ENCODE measurements around the gene STX8.

The STX8 gene

GRCh38 chr17:9279893-9280292, 295.7 kb downstream of the STX8 start:
- no peak for DNase-seq (ENCODE audit: low spot score in 2 of 2)
- H3K36me3 Mint-ChIP-seq = peaks cover 22% of the 10 kb centered on the region
- peaks cover 3% of the 10 kb centered on the region for H3K4me1 Mint-ChIP-seq
- no peaks in the 10 kb centered on the region for H3K9me3 Mint-ChIP-seq
- H3K4me3 Mint-ChIP-seq = no peak overlapping the region
- ATAC-seq (ENCODE audit: low read depth) = no peak
- no peaks in the 10 kb centered on the region for H3K27me3 Mint-ChIP-seq
- H3K27ac Mint-ChIP-seq = no peak overlapping the region

GRCh38 chr17:9274973-9275372, 300.6 kb downstream of the STX8 start:
- H3K9me3 Mint-ChIP-seq = no peaks in the 10 kb centered on the region
- no peak overlapping the region for H3K4me3 Mint-ChIP-seq
- no peak for DNase-seq (ENCODE audit: low spot score in 2 of 2)
- peaks cover 11% of the 10 kb centered on the region for H3K36me3 Mint-ChIP-seq
- no peak overlapping the region for H3K27ac Mint-ChIP-seq
- H3K27me3 Mint-ChIP-seq = no peaks in the 10 kb centered on the region
- no peaks in the 10 kb centered on the region for H3K4me1 Mint-ChIP-seq
- ATAC-seq (ENCODE audit: low read depth) = no peak

DNA sequence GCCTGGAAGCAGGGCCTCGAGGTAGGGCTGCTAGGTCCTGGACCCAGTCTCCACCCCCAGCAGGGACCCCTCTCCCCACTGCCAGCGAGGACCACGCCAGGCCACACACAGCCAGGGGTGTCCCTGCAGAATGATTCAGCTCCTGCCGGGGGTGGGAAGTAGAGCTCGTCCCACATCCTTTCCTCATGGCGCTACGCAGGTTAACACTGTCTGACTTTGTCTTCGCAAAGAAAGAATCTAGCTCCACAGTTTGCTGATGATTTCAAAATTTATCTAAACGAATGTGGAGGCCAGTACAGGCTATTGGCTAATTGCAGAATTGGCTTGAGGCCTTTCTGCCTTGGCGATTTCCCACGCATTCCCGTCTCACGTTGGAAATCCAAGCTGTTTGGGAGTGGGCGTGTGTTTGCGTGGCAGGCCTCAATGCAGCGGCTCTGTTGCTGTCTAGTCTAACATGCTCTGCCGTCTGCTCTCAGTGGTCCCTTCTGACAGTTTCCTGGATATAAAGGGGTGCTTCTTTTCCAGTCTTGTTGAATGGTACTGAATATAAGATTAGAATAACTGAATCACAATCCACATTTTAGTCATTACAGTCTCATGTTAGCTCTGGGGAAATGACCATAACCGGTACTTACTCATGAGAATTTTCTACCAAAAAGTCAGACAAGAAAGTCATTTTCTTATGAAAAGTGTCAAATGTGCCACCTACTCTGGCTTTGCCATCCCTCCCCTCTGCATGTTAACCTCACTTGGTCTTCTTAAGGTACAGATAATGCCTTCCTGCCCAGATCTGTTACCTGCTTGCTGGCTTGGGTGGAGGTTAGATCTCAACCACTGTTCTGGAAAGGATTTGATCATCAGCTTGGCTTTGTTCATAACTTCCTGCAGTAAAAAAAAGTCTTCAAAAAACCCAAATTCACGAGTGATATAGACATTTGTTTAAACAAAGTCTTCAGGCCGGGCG, 301.9 kb downstream of the STX8 start:
- H3K4me3 Mint-ChIP-seq = no peak overlapping the region
- no peak for DNase-seq (ENCODE audit: low spot score in 2 of 2)
- H3K27me3 Mint-ChIP-seq = no peaks in the 10 kb centered on the region
- peaks cover 11% of the 10 kb centered on the region for H3K36me3 Mint-ChIP-seq
- ATAC-seq (ENCODE audit: low read depth) = no peak
- no peaks in the 10 kb centered on the region for H3K4me1 Mint-ChIP-seq
- no peak overlapping the region for H3K27ac Mint-ChIP-seq
- H3K9me3 Mint-ChIP-seq = no peaks in the 10 kb centered on the region

DNA sequence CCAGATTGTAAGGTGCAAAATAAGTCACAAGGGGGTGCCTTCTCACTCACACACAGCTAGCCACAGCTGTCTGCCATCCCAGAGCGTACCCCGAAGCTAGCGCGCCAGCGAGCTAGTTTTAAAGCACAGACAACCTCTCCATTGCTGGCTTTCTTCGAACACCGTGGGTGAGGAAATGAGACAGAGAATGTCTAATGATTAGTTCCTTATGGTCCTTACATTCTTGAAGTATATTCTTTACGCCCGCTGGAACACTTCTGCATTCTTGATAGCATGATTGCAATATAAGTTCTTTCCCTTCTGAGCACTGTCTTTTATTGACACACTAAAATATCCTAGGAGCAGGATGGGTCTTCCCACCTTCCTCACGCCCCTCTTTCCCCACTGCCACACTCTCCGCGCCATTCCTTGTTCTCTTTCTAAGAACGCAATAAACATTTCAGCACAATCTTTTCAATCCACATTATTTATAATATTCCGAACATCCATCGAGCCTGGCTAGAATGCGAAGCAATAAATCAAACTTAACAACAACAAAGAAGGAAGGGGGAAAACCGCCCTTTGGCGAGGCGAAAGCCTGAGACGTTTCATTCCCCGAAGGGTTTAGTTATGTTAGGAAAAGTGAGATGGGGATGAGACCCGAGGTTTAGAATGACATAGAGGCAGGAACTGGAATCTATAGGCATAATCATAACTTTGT, 303.0 kb downstream of the STX8 start:
- H3K4me1 Mint-ChIP-seq = no peaks in the 10 kb centered on the region
- no peaks in the 10 kb centered on the region for H3K27me3 Mint-ChIP-seq
- ATAC-seq (ENCODE audit: low read depth) (no peak), DNase-seq (ENCODE audit: low spot score in 2 of 2) (no peak)
- peaks cover 11% of the 10 kb centered on the region for H3K36me3 Mint-ChIP-seq
- H3K27ac Mint-ChIP-seq = no peak overlapping the region
- H3K4me3 Mint-ChIP-seq = no peak overlapping the region
- no peaks in the 10 kb centered on the region for H3K9me3 Mint-ChIP-seq

DNA sequence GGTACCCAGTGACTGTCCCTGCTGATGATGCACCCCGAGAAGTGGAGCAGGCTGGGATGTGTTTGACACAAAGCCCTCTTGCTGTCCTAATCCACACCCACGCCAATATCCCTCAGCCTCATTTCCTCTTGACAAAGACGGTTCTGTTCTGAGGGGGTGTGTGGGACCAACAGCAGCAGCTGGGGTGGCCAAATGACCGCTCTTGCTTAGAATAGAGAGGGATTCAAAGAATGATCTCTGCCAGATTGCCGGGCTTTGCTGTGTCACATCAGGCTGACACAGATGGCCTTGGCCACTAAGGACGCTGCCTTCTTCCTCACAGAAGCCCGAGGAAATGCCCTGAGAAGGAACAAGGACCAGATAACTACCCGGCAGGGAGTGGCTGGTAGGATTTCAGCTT, 303.6 kb downstream of the STX8 start:
- H3K36me3 Mint-ChIP-seq = peaks cover 9% of the 10 kb centered on the region
- no peaks in the 10 kb centered on the region for H3K27me3 Mint-ChIP-seq
- H3K4me1 Mint-ChIP-seq = no peaks in the 10 kb centered on the region
- H3K4me3 Mint-ChIP-seq = no peak overlapping the region
- no peak overlapping the region for H3K27ac Mint-ChIP-seq
- DNase-seq (ENCODE audit: low spot score in 2 of 2) (no peak), ATAC-seq (ENCODE audit: low read depth) (no peak)
- H3K9me3 Mint-ChIP-seq = no peaks in the 10 kb centered on the region

GRCh38 chr17:9270921-9271320, 304.7 kb downstream of the STX8 start:
- H3K4me1 Mint-ChIP-seq = no peaks in the 10 kb centered on the region
- DNase-seq (ENCODE audit: low spot score in 2 of 2) (no peak), ATAC-seq (ENCODE audit: low read depth) (no peak)
- no peak overlapping the region for H3K4me3 Mint-ChIP-seq
- H3K27ac Mint-ChIP-seq = no peak overlapping the region
- H3K36me3 Mint-ChIP-seq = peaks cover 10% of the 10 kb centered on the region
- no peaks in the 10 kb centered on the region for H3K27me3 Mint-ChIP-seq
- H3K9me3 Mint-ChIP-seq = no peaks in the 10 kb centered on the region

GRCh38 chr17:9269350-9270035, 306.1 kb downstream of the STX8 start:
- H3K9me3 Mint-ChIP-seq = no peaks in the 10 kb centered on the region
- no peak overlapping the region for H3K4me3 Mint-ChIP-seq
- H3K4me1 Mint-ChIP-seq = no peaks in the 10 kb centered on the region
- ATAC-seq (ENCODE audit: low read depth) (no peak), DNase-seq (ENCODE audit: low spot score in 2 of 2) (no peak)
- H3K27me3 Mint-ChIP-seq = no peaks in the 10 kb centered on the region
- no peak overlapping the region for H3K27ac Mint-ChIP-seq
- peaks cover 15% of the 10 kb centered on the region for H3K36me3 Mint-ChIP-seq

DNA sequence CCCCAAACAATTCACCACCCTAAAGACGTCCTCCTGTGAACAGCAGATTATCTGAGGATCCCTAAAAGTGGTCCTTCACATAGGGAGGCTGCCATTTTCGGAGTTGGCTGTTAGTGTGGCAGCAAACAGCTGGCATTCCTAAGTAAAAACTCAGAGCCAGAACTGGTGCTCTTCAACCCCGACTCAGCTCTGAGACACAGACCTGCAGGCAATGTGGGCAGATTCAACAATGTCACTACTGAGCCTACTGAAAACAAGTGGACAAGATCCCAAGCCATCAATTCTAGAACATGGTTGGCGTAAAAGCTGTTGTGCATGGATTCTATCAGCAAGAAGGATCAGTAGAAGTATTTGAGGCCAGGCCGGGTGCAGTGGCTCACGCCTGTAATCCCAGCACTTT, 307.1 kb downstream of the STX8 start:
- H3K27ac Mint-ChIP-seq = no peak overlapping the region
- ATAC-seq (ENCODE audit: low read depth) (no peak), DNase-seq (ENCODE audit: low spot score in 2 of 2) (no peak)
- peaks cover 5% of the 10 kb centered on the region for H3K9me3 Mint-ChIP-seq
- H3K4me1 Mint-ChIP-seq = no peaks in the 10 kb centered on the region
- peaks cover 23% of the 10 kb centered on the region for H3K36me3 Mint-ChIP-seq
- no peaks in the 10 kb centered on the region for H3K27me3 Mint-ChIP-seq
- H3K4me3 Mint-ChIP-seq = no peak overlapping the region

- no peaks in the 10 kb centered on the region for H3K27me3 Mint-ChIP-seq
Observed at GRCh38 chr17:9266697-9267117, 308.9 kb downstream of the STX8 start.

GRCh38 chr17:9266031-9266680, 309.5 kb downstream of the STX8 start:
- no peaks in the 10 kb centered on the region for H3K4me1 Mint-ChIP-seq

More at GRCh38 chr17:9266697-9267117, 308.9 kb downstream of the STX8 start:
- DNase-seq (ENCODE audit: low spot score in 2 of 2) (no peak), ATAC-seq (ENCODE audit: low read depth) (no peak)
- peaks cover 5% of the 10 kb centered on the region for H3K9me3 Mint-ChIP-seq
- H3K36me3 Mint-ChIP-seq = peaks cover 24% of the 10 kb centered on the region
- H3K4me3 Mint-ChIP-seq = no peak overlapping the region
- no peaks in the 10 kb centered on the region for H3K4me1 Mint-ChIP-seq
- no peak overlapping the region for H3K27ac Mint-ChIP-seq

GRCh38 chr17:9261081-9262012, 314.3 kb downstream of the STX8 start:
- H3K4me3 Mint-ChIP-seq = no peak overlapping the region
- DNase-seq (ENCODE audit: low spot score in 2 of 2) (no peak), ATAC-seq (ENCODE audit: low read depth) (no peak)
- peaks cover 5% of the 10 kb centered on the region for H3K9me3 Mint-ChIP-seq
- peaks cover 22% of the 10 kb centered on the region for H3K36me3 Mint-ChIP-seq
- no peak overlapping the region for H3K27ac Mint-ChIP-seq
- H3K4me1 Mint-ChIP-seq = peaks cover 12% of the 10 kb centered on the region
- no peaks in the 10 kb centered on the region for H3K27me3 Mint-ChIP-seq

More at GRCh38 chr17:9266031-9266680, 309.5 kb downstream of the STX8 start:
- DNase-seq (ENCODE audit: low spot score in 2 of 2) (no peak), ATAC-seq (ENCODE audit: low read depth) (no peak)
- H3K36me3 Mint-ChIP-seq = peaks cover 24% of the 10 kb centered on the region
- H3K9me3 Mint-ChIP-seq = peaks cover 5% of the 10 kb centered on the region
- no peak overlapping the region for H3K27ac Mint-ChIP-seq
- H3K4me3 Mint-ChIP-seq = no peak overlapping the region
- no peaks in the 10 kb centered on the region for H3K27me3 Mint-ChIP-seq

DNA sequence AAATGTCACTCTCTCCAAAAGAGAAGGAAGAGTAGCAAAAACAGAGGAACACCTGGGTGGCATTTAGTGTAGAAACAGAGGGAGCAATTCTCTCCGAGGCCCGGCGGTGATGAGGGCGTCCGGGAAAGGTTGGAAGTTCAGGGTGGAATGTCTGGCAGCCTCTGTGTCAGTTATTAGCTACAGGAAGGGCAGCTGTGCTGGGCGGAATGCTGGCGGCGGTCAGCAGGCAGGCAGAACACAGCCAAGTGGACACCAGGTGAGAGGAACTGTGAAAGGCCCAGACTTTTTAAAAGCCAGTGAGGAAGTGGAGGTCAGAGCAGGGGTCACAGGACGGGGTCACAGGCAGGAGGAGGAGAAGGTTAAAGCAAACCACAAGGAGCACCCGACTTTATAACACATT, 316.2 kb downstream of the STX8 start:
- Mint-ChIP-seq H3K27me3 (no peaks in the 10 kb centered on the region), H3K4me3 (no peak overlapping the region), H3K27ac (no peak overlapping the region), H3K9me3 (peaks cover 5% of the 10 kb centered on the region), H3K36me3 (peaks cover 18% of the 10 kb centered on the region), H3K4me1 (peaks cover 12% of the 10 kb centered on the region)
- no peak for DNase-seq (ENCODE audit: low spot score in 2 of 2)
- ATAC-seq (ENCODE audit: low read depth) = no peak

Measured in memory B cell (primary cell).